GM12878 (cell line): ENCODE measurements around the gene RRP36.

Source experiments
- ETV6 ChIP-seq, 2 experiments: fragments of 450-650 bp in 1 of 2; IDR thresholded peaks in 1 of 2; conservative IDR thresholded peaks in 1 of 2; 2 replicates each; pipeline ENCODE4 v1.6.1; 2014; ENCODE audit warnings: antibody characterized with exemption in 1 of 2, borderline replicate concordance in 1 of 2, low read depth in 1 of 2, mild to moderate bottlenecking in 1 of 2, moderate library complexity in 1 of 2
- FOXM1 ChIP-seq: IDR thresholded peaks from 2 replicates; pipeline ENCODE4 v1.6.1; 2012; ENCODE audit warnings: low read depth, mild to moderate bottlenecking, inconsistent platforms, low read length, moderate library complexity
- GABPA ChIP-seq: IDR thresholded peaks from 2 replicates; pipeline ENCODE4 v1.6.1; 2014; ENCODE audit warnings: antibody characterized with exemption, low read depth, mild to moderate bottlenecking, inconsistent platforms
- NFYB ChIP-seq: IDR thresholded peaks from 2 replicates; pipeline ENCODE4 v1.6.1; 2011; ENCODE audit warnings: low read depth, mild to moderate bottlenecking, low read length, improper control_type of control experiment, moderate library complexity; ENCODE audit not compliant: insufficient read depth
- NR2F1 ChIP-seq: fragments of 450-650 bp; conservative IDR thresholded peaks from 2 replicates; pipeline ENCODE4 v1.6.1; 2017; ENCODE audit warnings: mild to moderate bottlenecking
- POLR2A ChIP-seq: IDR thresholded peaks from 2 replicates; pipeline ENCODE4 v1.6.1; 2011; ENCODE audit warnings: low read depth, mild to moderate bottlenecking, low read length
- RAD51 ChIP-seq: fragments of 450-650 bp; IDR thresholded peaks from 2 replicates; pipeline ENCODE4 v1.6.1; 2016; ENCODE audit warnings: moderate library complexity, mild to moderate bottlenecking, inconsistent platforms

DNA sequence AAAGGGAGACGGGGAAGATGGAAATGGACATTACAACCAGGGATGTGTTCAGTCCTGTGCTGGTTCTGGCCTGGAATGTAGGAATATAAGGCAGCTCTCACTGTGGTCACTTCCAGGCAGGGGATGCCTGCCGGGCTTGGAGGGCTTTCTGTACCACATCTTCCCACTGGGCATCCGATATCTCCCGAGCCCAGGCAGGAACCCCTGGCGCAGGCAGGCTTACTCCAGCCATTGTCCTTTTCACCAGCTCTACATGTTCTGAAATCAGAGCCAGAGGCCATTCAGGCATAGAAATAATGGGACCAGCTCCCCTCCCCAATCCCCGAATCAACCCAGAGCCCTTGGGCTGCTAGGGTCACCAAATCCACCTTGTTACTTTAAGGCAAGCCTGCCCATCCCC is 9.1 kb upstream of the RRP36 start:
- TF ChIP-seq RAD51 (no peak), GABPA (no peak), ETV6 (conservative IDR thresholded peaks at IDR 0.05 in 1 of 2, IDR thresholded peaks at IDR 0.05 in 1 of 2; ENCODE audit: borderline replicate concordance in 1 of 2, low read depth in 1 of 2) (no peak), NR2F1 (no peak), POLR2A (no peak), FOXM1 (no peak), NFYB (no peak)
